GM12878 (cell line): ENCODE results near the gene ZBTB37. TPM values are rescaled to one million over a fixed set of nuclear protein-coding genes. Genes with fewer than 3 reads are reported as not detected.

ENCODE experiments used
- ATAC-seq: fragments of 200-7000 bp; cut with Tn5 transposase; 3 replicates; pipeline ENCODE4 v1.9.1; 2020; ENCODE audit warnings: mild to moderate bottlenecking, moderate library complexity
- BruUV-seq: library from RNA; stranded (reverse); fragments of 400-500 nt; replicated peaks from 2 replicates; lab custom pipeline; 2021; lab: Mats Ljungman, UMichigan
- CTCF ChIA-PET: fragments of 300-600 bp; sonication (Branson Sonifier 250); formaldehyde crosslinking; extraction: SDS; loops from one replicate; lab custom pipeline; 2021; ENCODE audit warnings: inconsistent platforms; lab: Yijun Ruan, JAX
- POLR2A ChIA-PET: fragments of 350-600 bp; formaldehyde crosslinking; extraction: SDS; loops from one replicate; lab custom pipeline; 2021; ENCODE audit warnings: inconsistent platforms; lab: Charles Lee
- RAD21 ChIA-PET: fragments of 300-600 bp; sonication (Branson Sonifier 250); formaldehyde crosslinking; loops from one replicate; lab custom pipeline; 2023; ENCODE audit warnings: antibody characterized with exemption; ENCODE audit not compliant: unreplicated experiment; lab: Charles Lee
- SMC1A ChIA-PET: fragments of 300-600 bp; sonication (Branson Sonifier 250); formaldehyde crosslinking; loops from one replicate; lab custom pipeline; 2023; ENCODE audit not compliant: unreplicated experiment, uncharacterized antibody; lab: Charles Lee
- DNase-seq: peaks from one replicate; pipeline ENCODE4 v3.0.0-alpha.2; 2011; ENCODE audit warnings: low read depth, low spot score
- FAIRE-seq: peaks from 3 replicates; lab custom pipeline; 2011; peaks lifted over from hg19 to GRCh38; lab: Jason Lieb, UNC
- H2AFZ ChIP-seq: 2 replicates; pipeline ENCODE4 v1.6.0; 2011; ENCODE audit warnings: low read depth, low read length, control low read depth; ENCODE audit not compliant: control insufficient read depth
- H3K27ac ChIP-seq: 2 replicates; pipeline ENCODE4 v1.5.1; 2011; ENCODE audit warnings: control low read depth; ENCODE audit not compliant: control insufficient read depth, insufficient read depth
- H3K27me3 ChIP-seq, 2 experiments: replicated peaks in 1 of 2; 2 replicates each; pipeline versions ENCODE4 v1.6.0 to v1.6.1; 2011; ENCODE audit warnings: low read length in 1 of 2; ENCODE audit not compliant: control insufficient read depth in 2 of 2, insufficient read depth in 2 of 2
- H3K36me3 ChIP-seq, 2 experiments: 2 replicates each; pipeline ENCODE4 v1.5.1; 2011; ENCODE audit warnings: low read length in 1 of 2; ENCODE audit not compliant: control insufficient read depth in 2 of 2, insufficient read depth in 2 of 2
- H3K4me1 ChIP-seq: 2 replicates; pipeline ENCODE4 v1.6.1; 2011; ENCODE audit warnings: mild to moderate bottlenecking, low read length, moderate library complexity, mixed read lengths; ENCODE audit not compliant: control insufficient read depth, insufficient read depth
- H3K4me2 ChIP-seq: 2 replicates; pipeline ENCODE4 v1.6.0; 2011; ENCODE audit warnings: control low read depth; ENCODE audit not compliant: control insufficient read depth, insufficient read depth
- H3K4me3 ChIP-seq: fragments of 200-600 bp; sonication (generic); 2 replicates; pipeline ENCODE4 v1.5.1; 2016
- H3K79me2 ChIP-seq: 2 replicates; pipeline ENCODE4 v1.6.0; 2011; ENCODE audit warnings: low read length; ENCODE audit not compliant: control insufficient read depth, insufficient read depth
- H3K9ac ChIP-seq: 2 replicates; pipeline ENCODE4 v1.8.0; 2011; ENCODE audit warnings: low read length, control low read depth, mixed read lengths; ENCODE audit not compliant: control insufficient read depth, insufficient read depth
- H3K9me3 ChIP-seq: replicated peaks from 3 replicates; pipeline ENCODE4 v1.5.1; 2011; ENCODE audit warnings: mild to moderate bottlenecking, low read length; ENCODE audit not compliant: control insufficient read depth, insufficient read depth
- H4K20me1 ChIP-seq: 2 replicates; pipeline ENCODE4 v1.6.0; 2011; ENCODE audit not compliant: control insufficient read depth, insufficient read depth
- ASH2L ChIP-seq: fragments of 300-600, 200-600 bp; sonication (generic); IDR thresholded peaks from 2 replicates; pipeline ENCODE4 v1.6.1; 2017; ENCODE audit warnings: low read depth, mild to moderate bottlenecking, borderline replicate concordance
- ATF2 ChIP-seq: IDR thresholded peaks from 2 replicates; pipeline ENCODE4 v1.6.1; 2012; ENCODE audit warnings: low read length, inconsistent platforms
- CEBPB ChIP-seq, 2 experiments: fragments of 150-350 bp in 1 of 2; IDR thresholded peaks; 2 replicates each; pipeline ENCODE4 v1.6.1; 2012 to 2014; ENCODE audit warnings: low read depth in 2 of 2, low read length in 2 of 2, borderline replicate concordance in 1 of 2, inconsistent platforms in 1 of 2
- CHD4 ChIP-seq: fragments of 200-600 bp; sonication (generic); IDR thresholded peaks from 2 replicates; pipeline ENCODE4 v1.6.1; 2016; ENCODE audit warnings: mild to moderate bottlenecking
- DPF2 ChIP-seq: fragments of 450-650 bp; IDR thresholded peaks from 2 replicates; pipeline ENCODE4 v1.6.1; 2017; ENCODE audit warnings: mild to moderate bottlenecking
- IKZF2 ChIP-seq, 2 experiments: fragments of 450-650 bp; IDR thresholded peaks; 2 replicates each; pipeline ENCODE4 v1.6.1; 2017; ENCODE audit warnings: mild to moderate bottlenecking in 2 of 2, moderate library complexity in 2 of 2
- IRF3 ChIP-seq: fragments of 450-650 bp; IDR thresholded peaks from 2 replicates; pipeline ENCODE4 v1.6.1; 2014; ENCODE audit warnings: mild to moderate bottlenecking
- LARP7 ChIP-seq: fragments of 450-650 bp; IDR thresholded peaks from 2 replicates; pipeline ENCODE4 v1.6.1; 2017; ENCODE audit warnings: mild to moderate bottlenecking
- MLLT1 ChIP-seq: fragments of 450-650 bp; IDR thresholded peaks from 2 replicates; pipeline ENCODE4 v1.6.1; 2016; ENCODE audit warnings: mild to moderate bottlenecking
- MTA3 ChIP-seq: IDR thresholded peaks from 2 replicates; pipeline ENCODE4 v1.6.1; 2012; ENCODE audit warnings: low read length, inconsistent platforms, borderline replicate concordance
- RBBP5 ChIP-seq: fragments of 200-600 bp; sonication (generic); conservative IDR thresholded peaks from 2 replicates; pipeline ENCODE4 v1.6.1; 2016
- RUNX3 ChIP-seq: IDR thresholded peaks from 2 replicates; pipeline ENCODE4 v1.6.1; 2012; ENCODE audit warnings: low read length, inconsistent platforms
- STAT1 ChIP-seq: fragments of 450-650 bp; conservative IDR thresholded peaks from 2 replicates; pipeline ENCODE4 v1.6.1; 2014; ENCODE audit warnings: antibody characterized with exemption, mild to moderate bottlenecking
- TCF12 ChIP-seq: IDR thresholded peaks from 2 replicates; pipeline ENCODE4 v1.6.1; 2011; ENCODE audit warnings: low read depth, mild to moderate bottlenecking, low read length
- WRNIP1 ChIP-seq: IDR thresholded peaks from 2 replicates; pipeline ENCODE4 v1.6.1; 2011; ENCODE audit warnings: low read depth, low read length, improper control_type of control experiment, borderline replicate concordance
- YBX1 ChIP-seq: fragments of 450-650 bp; IDR thresholded peaks from 2 replicates; pipeline ENCODE4 v1.6.1; 2016; ENCODE audit warnings: antibody characterized with exemption
- ZBED1 ChIP-seq: IDR thresholded peaks from 2 replicates; pipeline ENCODE4 v1.6.1; 2016; ENCODE audit warnings: borderline replicate concordance
- WGBS: methylation state at CpG from one replicate; pipeline ENCODE4 v1.1.6; 2016; ENCODE audit warnings: low lambda C conversion rate; ENCODE audit not compliant: insufficient replicate concordance, insufficient coverage; ENCODE audit errors: missing lambda C conversion rate; 5-methylcytosine and 5-hydroxymethylcytosine counted together
- in situ Hi-C: fragments of 300-500 bp; cut with MboI; formaldehyde crosslinking; loops from 9 replicates; pipeline ENCODE4 v1.14.3; 2018; ENCODE audit warnings: mixed read lengths
- intact Hi-C: fragments of 100-400 bp; cut with micrococcal nuclease; formaldehyde crosslinking; loops from one replicate; pipeline ENCODE4 v1.14.2; 2022; ENCODE audit not compliant: unreplicated experiment
- polyA plus RNA-seq, 11 experiments: library from polyadenylated mRNA; depleted of rRNA in 4 of 11; unstranded in 6 of 11; stranded (reverse) in 5 of 11; fragments of >200 nt; fragmentation: Nextera tagmentation in 4 of 11; fragmentation: Illumina TruSeq in 1 of 11; extraction: Ambion mirVana in 4 of 11; extraction: Trizol in 1 of 11; gene quantifications; 1 replicate in 1 of 11; 2 replicates in 10 of 11; pipeline versions ENCODE4 v1.2.1 to v1.2.3, GENCODE V29; 2011 to 2016; ENCODE audit warnings: inconsistent platforms in 2 of 11, missing spikeins in 2 of 11, low read depth in 1 of 11
- total RNA-seq, 4 experiments: library from RNA; depleted of rRNA in 3 of 4; stranded (reverse); fragments of >200 nt in 3 of 4; fragmentation: Illumina TruSeq in 1 of 4; extraction: Trizol in 1 of 4; gene quantifications; 2 replicates each; pipeline versions ENCODE4 v1.2.1 to v1.2.3, GENCODE V29; 2013 to 2021

Gene ZBTB37
- total and polyA plus RNA-seq, 10 of the 15 experiments (the other 5 are each of a cell fraction or from before 2014, with no cell fraction given), result 0.16 to 5.7 (median 1.9) TPM

GRCh38 chr1:173893611-173894010, 25.4 kb downstream of the ZBTB37 start (continued):
- no peak for TF ChIP-seq ATF2
- TF ChIP-seq, all 136 proteins: peak for 0

- no peak for DNase-seq
- no peak overlapping the region for H3K27ac ChIP-seq
- intact Hi-C loops (no loop called here), in situ Hi-C loops (no loop called here)
- no peak overlapping the region for H3K4me3 ChIP-seq
- BruUV-seq, result no TSS peak
- ChIA-PET SMC1A (no interaction called here), RAD21 (no interaction called here), POLR2A (no interaction called here), CTCF (interaction anchor here (1.1 kb wide), 1 partner anchor 74 kb away, joined by 3 read pairs; no protein-coding TSS in a partner anchor)
- ATAC-seq, result no peak
- 79% methylated on average over 3 of the region's 3 CpGs for WGBS
- no peak overlapping the region for H3K9ac ChIP-seq
- no peaks in the 10 kb centered on the region for H4K20me1 ChIP-seq
- H3K36me3 ChIP-seq, result no peaks in the 10 kb centered on the region
- no peaks in the 10 kb centered on the region for H3K9me3 ChIP-seq
- no peak overlapping the region for H2AFZ ChIP-seq
- H3K27me3 ChIP-seq, result no peaks in the 10 kb centered on the region
- H3K4me2 ChIP-seq, result no peak overlapping the region
- H3K4me1 ChIP-seq, result no peaks in the 10 kb centered on the region
- H3K79me2 ChIP-seq, result no peaks in the 10 kb centered on the region
- FAIRE-seq, result no peak
- TF ChIP-seq ATF2 (no peak), RUNX3 (no peak), WRNIP1 (no peak), ZBED1 (no peak), STAT1 (no peak), CEBPB (IDR thresholded peaks at IDR 0.05; ENCODE audit: borderline replicate concordance in 1 of 2, low read depth in 2 of 2, low read length in 2 of 2) (no peak), RBBP5 (no peak), IKZF2 (IDR thresholded peaks at IDR 0.05) (no peak), MTA3 (no peak), IRF3 (no peak), TCF12 (no peak), CHD4 (no peak), YBX1 (no peak), DPF2 (no peak), LARP7 (no peak), MLLT1 (no peak), ASH2L (no peak)
These were observed 26.0 kb downstream of the ZBTB37 start for GRCh38 chr1:173894189-173894588.
